Gastroesophageal sphincter (tissue), 3 donors: Measurements from ENCODE around the gene PTPRF.

ENCODE experiments used
- CTCF ChIP-seq, 4 experiments: fragments of 200-600 bp in 2 of 4; fragments of 450-650 bp in 2 of 4; sonication (generic) in 1 of 4; IDR thresholded peaks; one replicate each; pipeline ENCODE4 v1.5.1; 2017 to 2019; ENCODE audit warnings: antibody characterized with exemption in 4 of 4, mild to moderate bottlenecking in 2 of 4, moderate library complexity in 2 of 4
- POLR2AphosphoS5 ChIP-seq: sonication (generic); formaldehyde crosslinking; IDR thresholded peaks from one replicate; pipeline ENCODE4 v1.6.1; 2017; ENCODE audit warnings: antibody characterized with exemption

- no peak for TF ChIP-seq POLR2AphosphoS5
- no peak for TF ChIP-seq CTCF (IDR thresholded peaks at IDR 0.05)
These were observed 138.3 kb downstream of the PTPRF start for GRCh38 chr1:43668956-43669355.
